Small intestine (tissue), 7 donors: ENCODE measurements around the gene GLDC. TPM values are rescaled to one million over a fixed set of nuclear protein-coding genes. Genes with fewer than 3 reads are reported as not detected.
"Not testable (repeated sequence)": the region's sequence is repeated elsewhere in the genome, so short reads cannot be mapped to it uniquely, and the experiment has no call there.

Experiments used
- DNase-seq, 2 donors: peaks; one replicate each; pipeline versions ENCODE4 v3.0.0 to v3.0.0-alpha.2; 2013
- FAIRE-seq: peaks from 2 replicates; lab custom pipeline; 2012; peaks lifted over from hg19 to GRCh38; lab: Jason Lieb, UNC
- H3K27ac ChIP-seq, 3 donors: one replicate each; pipeline ENCODE4 v1.5.1; 2013; ENCODE audit warnings: low read length in 2 of 3, mild to moderate bottlenecking in 2 of 3, control low read depth in 1 of 3, inconsistent platforms in 1 of 3, low read depth in 1 of 3, moderate library complexity in 1 of 3
- H3K27me3 ChIP-seq, 3 donors: one replicate each; pipeline ENCODE4 v1.6.1; 2013; ENCODE audit warnings: low read length in 3 of 3, inconsistent platforms in 1 of 3; ENCODE audit not compliant: control insufficient read depth in 3 of 3, insufficient read depth in 3 of 3
- H3K36me3 ChIP-seq, 3 donors: one replicate each; pipeline ENCODE4 v1.6.1; 2013; ENCODE audit warnings: low read length in 3 of 3, inconsistent platforms in 1 of 3, low read depth in 1 of 3, mild to moderate bottlenecking in 1 of 3, moderate library complexity in 1 of 3; ENCODE audit not compliant: control insufficient read depth in 3 of 3, insufficient read depth in 2 of 3
- H3K4me1 ChIP-seq, 3 donors: one replicate each; pipeline ENCODE4 v1.6.1; 2013; ENCODE audit warnings: low read length in 2 of 3, inconsistent platforms in 1 of 3, low read depth in 1 of 3, mild to moderate bottlenecking in 1 of 3, moderate library complexity in 1 of 3; ENCODE audit not compliant: control insufficient read depth in 3 of 3, insufficient read depth in 2 of 3
- H3K4me3 ChIP-seq, 3 donors: one replicate each; pipeline ENCODE4 v1.5.1; 2013; ENCODE audit warnings: low read length in 3 of 3, control low read depth in 1 of 3, inconsistent platforms in 1 of 3, low read depth in 1 of 3, mild to moderate bottlenecking in 1 of 3, moderate library complexity in 1 of 3
- H3K9me3 ChIP-seq, 2 donors: one replicate each; pipeline ENCODE4 v1.6.1; 2013; ENCODE audit warnings: low read depth in 1 of 2, low read length in 1 of 2; ENCODE audit not compliant: control insufficient read depth in 2 of 2, insufficient read depth in 1 of 2
- WGBS, 3 donors: extraction: QIAGEN DNeasy Blood & Tissue Kit; methylation state at CpG; one replicate each; pipeline ENCODE4 v1.1.7; 2013; 5-methylcytosine and 5-hydroxymethylcytosine counted together
- polyA plus RNA-seq, 4 donors: library from polyadenylated mRNA; stranded (reverse) in 3 of 4; unstranded in 1 of 4; fragments of 200-250 nt in 3 of 4; fragments of 120-200 nt in 1 of 4; gene quantifications; one replicate each; pipeline versions ENCODE4 v1.2.1 to v1.2.3, GENCODE V29; 2013
- donor health status: healthy with polysubstance abuse.
- donor health status: control.
- donor health status: control.
- donor health status: Bipolar disorder and iron deficiency.
- donor health status: healthy.

GLDC gene
- polyA plus RNA-seq, 4 donors, result 0.63 to 8.4 (median 0.81) TPM; not detected in 1

GRCh38 chr9:6552033-6552432 is 93.5 kb downstream of the GLDC start:
- H3K36me3 ChIP-seq, result no peaks in the 10 kb centered on the region
- no peaks in the 10 kb centered on the region for H3K9me3 ChIP-seq

GRCh38 chr9:6551136-6551535 is 94.4 kb downstream of the GLDC start:
- H3K4me1 ChIP-seq, result no peaks in the 10 kb centered on the region
- DNase-seq (no peak), FAIRE-seq (no peak)
- no peaks in the 10 kb centered on the region for H3K36me3 ChIP-seq
- no peaks in the 10 kb centered on the region for H3K9me3 ChIP-seq
- no peak overlapping the region for H3K4me3 ChIP-seq
- no peaks in the 10 kb centered on the region for H3K27me3 ChIP-seq
- 59 to 87% (median 85%) methylated on average over 2 of the region's 2 CpGs for WGBS, 3 donors
- no peak overlapping the region for H3K27ac ChIP-seq

More at GRCh38 chr9:6552033-6552432, 93.5 kb downstream of the GLDC start:
- Histone ChIP-seq H3K4me3 (no peak overlapping the region), H3K4me1 (no peaks in the 10 kb centered on the region), H3K27ac (no peak overlapping the region), H3K27me3 (no peaks in the 10 kb centered on the region)
- DNase-seq (no peak), FAIRE-seq (no peak)
- WGBS, 3 donors, result 76 to 93% (median 88%) methylated on average over 3 of the region's 3 CpGs

DNA sequence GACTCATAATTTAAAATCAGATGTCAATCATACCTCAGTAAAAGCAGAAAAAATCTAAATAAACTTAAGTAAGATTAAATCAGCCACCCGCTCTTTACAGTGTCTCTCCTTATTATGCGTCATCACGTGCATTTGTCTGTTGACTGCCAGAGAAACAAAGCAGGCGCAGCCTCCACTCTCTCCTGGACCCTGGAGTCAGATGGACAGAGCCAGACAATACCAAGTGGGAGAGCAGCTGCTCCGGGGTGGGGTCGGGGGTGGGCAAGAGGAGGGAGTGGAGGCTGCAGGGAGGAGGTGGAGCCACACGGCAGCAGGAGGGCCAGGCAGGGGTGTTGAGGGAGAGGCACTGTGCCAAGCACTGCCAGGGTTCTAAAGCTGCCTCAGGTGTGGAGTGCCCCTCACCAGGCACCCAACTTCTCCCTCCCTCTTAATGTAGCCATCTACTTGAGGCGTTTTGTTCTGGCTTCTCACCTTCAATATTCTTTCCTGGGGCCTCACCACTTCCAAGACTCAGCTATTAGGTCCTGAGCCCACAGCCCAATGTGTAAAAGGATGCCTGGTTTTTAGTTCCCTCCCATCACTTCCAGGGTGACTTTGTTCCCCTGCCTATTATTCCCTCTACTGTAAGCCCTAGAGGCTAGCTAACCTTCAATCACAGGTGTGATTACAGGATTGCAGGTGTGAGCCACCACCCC is 96.3 kb downstream of the GLDC start:
- no peaks in the 10 kb centered on the region for H3K27me3 ChIP-seq
- WGBS, 3 donors, result 70 to 75% (median 73%) methylated on average over 8 of the region's 8 CpGs
- no peak overlapping the region for H3K27ac ChIP-seq
- H3K4me3 ChIP-seq, result no peak overlapping the region
- DNase-seq (no peak), FAIRE-seq (no peak)
- no peaks in the 10 kb centered on the region for H3K9me3 ChIP-seq
- no peaks in the 10 kb centered on the region for H3K4me1 ChIP-seq
- H3K36me3 ChIP-seq, result no peaks in the 10 kb centered on the region

- no peak for DNase-seq
- H3K27me3 ChIP-seq, result no peaks in the 10 kb centered on the region
- no peaks in the 10 kb centered on the region for H3K36me3 ChIP-seq
- no peak overlapping the region for H3K27ac ChIP-seq
- H3K9me3 ChIP-seq, result no peaks in the 10 kb centered on the region
- 92 to 96% (median 93%) methylated on average over 8 of the region's 8 CpGs for WGBS, 3 donors
- no peak overlapping the region for H3K4me3 ChIP-seq
- no peaks in the 10 kb centered on the region for H3K4me1 ChIP-seq
- no peak for FAIRE-seq
These were observed 100.4 kb downstream of the GLDC start for GRCh38 chr9:6545017-6545691.

DNA sequence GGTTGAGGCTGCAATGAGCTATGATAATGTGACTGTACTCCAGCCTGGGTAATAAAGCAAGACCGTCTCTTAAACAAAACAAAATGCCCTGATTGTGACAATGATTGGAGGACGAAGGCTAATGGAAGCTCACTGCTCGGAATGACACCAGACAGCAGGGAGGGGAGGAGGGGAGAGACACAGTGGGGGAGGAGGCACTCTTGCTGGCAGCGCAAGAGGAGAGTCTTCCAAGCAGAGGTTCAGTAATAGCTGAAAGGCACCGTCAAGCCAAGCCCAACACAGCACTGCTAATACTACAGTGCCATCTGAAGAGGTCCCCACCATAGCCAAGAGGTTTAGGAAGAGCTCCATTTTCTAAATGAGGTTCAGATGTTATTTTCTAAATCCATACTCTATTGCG is 102.3 kb downstream of the GLDC start:
- no peak for FAIRE-seq
- Histone ChIP-seq H3K4me3 (no peak overlapping the region), H3K27me3 (no peaks in the 10 kb centered on the region), H3K36me3 (no peaks in the 10 kb centered on the region), H3K9me3 (no peaks in the 10 kb centered on the region), H3K27ac (no peak overlapping the region), H3K4me1 (no peaks in the 10 kb centered on the region)
- DNase-seq, result no peak
- 70 to 81% (median 77%) methylated on average over 6 of the region's 6 CpGs for WGBS, 3 donors

DNA sequence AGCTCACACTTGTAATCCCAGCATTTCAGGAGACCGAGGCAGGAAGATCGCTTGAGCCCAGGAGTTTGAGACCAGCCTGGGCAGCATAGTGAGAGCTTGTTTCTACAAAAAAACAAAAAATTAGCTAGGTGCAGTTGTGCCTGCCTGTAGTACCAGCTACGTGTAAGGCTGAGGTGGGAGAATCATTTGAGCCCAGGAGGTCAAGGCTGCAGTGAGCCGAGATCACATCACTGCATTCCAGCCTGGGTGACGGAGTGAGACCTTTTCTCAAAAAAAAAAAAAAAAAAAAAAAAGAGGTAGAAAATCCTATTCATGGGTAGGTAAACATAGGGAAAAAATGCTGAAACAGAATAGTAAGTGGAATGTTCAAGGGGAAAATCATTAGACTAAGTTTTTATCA is 102.9 kb downstream of the GLDC start:
- WGBS, 3 donors, result 85 to 96% (median 93%) methylated on average over 5 of the region's 5 CpGs
- not testable (repeated sequence) for FAIRE-seq, H3K27me3 ChIP-seq, DNase-seq, H3K9me3 ChIP-seq, H3K27ac ChIP-seq, H3K4me3 ChIP-seq, H3K36me3 ChIP-seq, H3K4me1 ChIP-seq

GRCh38 chr9:6538666-6539071 is 106.9 kb downstream of the GLDC start:
- Histone ChIP-seq H3K9me3 (no peaks in the 10 kb centered on the region), H3K4me3 (no peak overlapping the region), H3K27me3 (no peaks in the 10 kb centered on the region), H3K4me1 (no peaks in the 10 kb centered on the region), H3K36me3 (no peaks in the 10 kb centered on the region), H3K27ac (no peak overlapping the region)
- WGBS, 3 donors, result 74 to 82% (median 82%) methylated on average over 3 of the region's 3 CpGs
- no peak for FAIRE-seq
- no peak for DNase-seq

GRCh38 chr9:6535594-6535993 is 109.9 kb downstream of the GLDC start:
- Histone ChIP-seq H3K27me3 (no peaks in the 10 kb centered on the region), H3K4me3 (no peak overlapping the region), H3K4me1 (peaks cover 0 to 1% (median 0%) of the 10 kb centered on the region in 3 donors), H3K9me3 (no peaks in the 10 kb centered on the region), H3K27ac (no peak overlapping the region), H3K36me3 (no peaks in the 10 kb centered on the region)
- DNase-seq (no peak), FAIRE-seq (no peak)
- 69 to 84% (median 74%) methylated on average over 3 of the region's 3 CpGs for WGBS, 3 donors
